GM12801 (cell line): ENCODE results near the gene NAV2.

Experiments used
- TF ChIP-seq, protein P1 (sequence below): IDR thresholded peaks from one replicate; pipeline ENCODE4 v1.5.1; 2011; ENCODE audit warnings: control low read depth; ENCODE audit not compliant: insufficient read length; ENCODE audit errors: extremely low read depth

Gene NAV2

DNA sequence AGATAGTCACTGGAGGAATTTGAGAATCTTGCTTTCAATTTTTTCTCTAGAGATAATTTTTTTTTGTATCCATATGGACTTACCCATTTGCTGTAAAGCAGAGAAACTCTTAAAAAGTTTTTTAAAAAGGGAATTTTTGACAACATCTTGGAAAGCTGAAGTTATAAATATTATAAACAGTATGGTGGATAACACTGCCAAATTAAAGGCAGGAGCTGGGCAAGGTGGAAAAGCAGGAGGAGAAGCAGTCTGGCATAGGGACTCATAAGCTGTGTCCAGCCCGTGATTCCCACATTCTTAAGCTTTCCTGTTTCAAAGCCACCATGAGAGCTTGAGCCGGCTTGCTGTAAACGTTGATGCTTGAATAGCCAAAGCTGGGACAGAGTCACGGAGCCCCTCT is 149.5 kb downstream of the NAV2 start:
- TF ChIP-seq, protein P1, sequence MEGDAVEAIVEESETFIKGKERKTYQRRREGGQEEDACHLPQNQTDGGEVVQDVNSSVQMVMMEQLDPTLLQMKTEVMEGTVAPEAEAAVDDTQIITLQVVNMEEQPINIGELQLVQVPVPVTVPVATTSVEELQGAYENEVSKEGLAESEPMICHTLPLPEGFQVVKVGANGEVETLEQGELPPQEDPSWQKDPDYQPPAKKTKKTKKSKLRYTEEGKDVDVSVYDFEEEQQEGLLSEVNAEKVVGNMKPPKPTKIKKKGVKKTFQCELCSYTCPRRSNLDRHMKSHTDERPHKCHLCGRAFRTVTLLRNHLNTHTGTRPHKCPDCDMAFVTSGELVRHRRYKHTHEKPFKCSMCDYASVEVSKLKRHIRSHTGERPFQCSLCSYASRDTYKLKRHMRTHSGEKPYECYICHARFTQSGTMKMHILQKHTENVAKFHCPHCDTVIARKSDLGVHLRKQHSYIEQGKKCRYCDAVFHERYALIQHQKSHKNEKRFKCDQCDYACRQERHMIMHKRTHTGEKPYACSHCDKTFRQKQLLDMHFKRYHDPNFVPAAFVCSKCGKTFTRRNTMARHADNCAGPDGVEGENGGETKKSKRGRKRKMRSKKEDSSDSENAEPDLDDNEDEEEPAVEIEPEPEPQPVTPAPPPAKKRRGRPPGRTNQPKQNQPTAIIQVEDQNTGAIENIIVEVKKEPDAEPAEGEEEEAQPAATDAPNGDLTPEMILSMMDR = no peak

DNA sequence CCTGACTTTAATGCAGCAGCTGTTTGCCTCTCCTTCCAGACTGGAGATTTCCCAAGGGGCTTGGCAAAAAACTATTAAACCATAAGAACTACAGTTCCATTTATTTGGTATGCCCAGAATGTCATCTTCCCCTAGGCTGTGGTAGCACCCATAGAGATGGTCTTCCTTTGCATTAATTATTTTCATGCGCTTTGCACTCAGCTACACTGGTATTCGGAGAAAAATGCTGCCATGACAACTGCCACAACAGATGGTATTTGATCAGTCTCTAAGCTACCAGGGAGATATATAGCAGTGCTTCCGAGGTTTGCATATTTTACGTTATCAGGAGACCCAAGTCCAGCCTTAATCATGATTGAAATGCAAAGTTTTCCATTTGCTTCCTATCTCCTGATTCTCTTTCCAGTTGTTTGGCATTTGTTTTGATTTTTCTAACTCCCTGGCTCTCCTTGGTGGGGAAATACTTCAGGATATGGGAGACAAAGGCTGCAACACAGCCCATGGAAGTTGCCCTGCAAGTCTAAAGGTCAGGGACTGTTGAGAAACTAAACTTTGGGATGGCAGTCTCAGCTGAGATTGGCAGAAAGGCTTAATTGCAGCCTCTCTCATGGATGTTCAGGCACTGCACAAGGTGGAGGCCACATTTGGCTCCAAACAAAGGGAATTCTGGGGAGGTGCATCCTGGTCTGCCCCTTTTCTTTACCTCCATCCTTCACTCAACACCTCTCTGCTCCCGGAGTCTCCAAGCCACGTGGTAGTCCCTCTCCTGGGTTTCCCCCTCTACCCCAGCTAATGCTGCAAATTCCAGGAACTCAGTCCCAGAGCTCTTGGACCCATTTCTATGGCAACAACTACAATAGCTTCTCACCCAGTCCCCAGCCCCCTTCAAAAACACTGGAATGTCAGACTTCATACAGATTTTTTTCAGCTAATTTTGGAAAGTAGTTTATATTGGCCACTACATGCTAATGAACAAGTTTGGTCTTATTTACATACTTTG is 151.8 kb downstream of the NAV2 start:
- TF ChIP-seq, protein P1 = no peak

DNA sequence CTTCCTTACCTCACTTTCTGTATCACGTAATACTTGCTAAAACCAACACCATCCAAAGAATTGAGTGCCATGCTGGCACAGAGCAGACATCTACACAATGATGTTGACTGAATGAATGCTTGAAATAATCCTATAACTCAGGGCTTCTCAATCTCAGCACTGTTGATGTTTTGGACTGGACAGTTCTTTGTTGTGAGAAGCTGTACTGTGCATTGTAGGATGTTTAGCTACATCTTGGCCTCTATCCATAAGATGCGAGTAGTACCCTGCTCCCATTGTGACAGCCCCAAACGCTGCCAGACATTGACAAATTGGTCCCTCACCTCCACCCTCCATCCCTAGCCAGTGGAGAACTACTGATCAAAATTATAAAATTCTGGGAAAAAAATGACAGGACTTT is 153.4 kb downstream of the NAV2 start:
- TF ChIP-seq, protein P1 = no peak

DNA sequence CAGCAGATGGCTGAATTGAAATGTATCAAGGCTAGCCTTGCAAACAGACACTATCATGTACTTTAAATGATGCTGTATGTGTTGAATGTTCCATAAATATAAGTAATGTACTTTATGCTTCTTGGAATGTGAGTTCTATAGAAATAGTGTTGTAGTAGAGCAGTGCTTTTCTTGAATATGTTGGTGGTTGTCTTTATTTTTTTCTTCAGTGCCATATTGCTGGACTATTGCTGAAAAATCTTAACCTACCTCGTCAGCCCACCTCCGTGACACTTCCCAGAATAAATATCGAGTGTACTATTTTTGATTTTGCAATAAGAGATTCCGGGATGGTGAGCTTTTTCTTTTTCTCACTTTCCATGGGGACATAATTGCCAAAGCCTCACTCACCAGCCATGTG is 153.9 kb downstream of the NAV2 start:
- TF ChIP-seq, protein P1 = no peak

DNA sequence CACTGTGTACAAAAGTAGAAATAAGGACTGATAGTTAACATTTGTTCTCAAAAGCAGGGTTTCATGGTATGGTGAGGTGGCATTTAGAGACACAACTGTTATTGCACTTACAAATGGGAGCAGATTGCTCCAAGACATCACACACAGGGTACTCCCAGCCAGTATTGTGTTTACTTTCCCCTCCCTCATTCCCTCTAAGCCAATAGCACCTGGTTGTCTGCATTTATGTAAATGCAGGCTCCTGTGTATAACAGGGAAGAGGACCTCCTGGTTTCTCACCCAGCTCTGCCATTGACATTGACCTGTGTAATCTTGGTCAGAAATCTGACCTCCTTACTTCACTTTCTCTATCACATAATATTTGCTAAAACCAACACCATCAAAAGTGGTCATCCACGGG is 154.4 kb downstream of the NAV2 start:
- TF ChIP-seq, protein P1 = no peak

DNA sequence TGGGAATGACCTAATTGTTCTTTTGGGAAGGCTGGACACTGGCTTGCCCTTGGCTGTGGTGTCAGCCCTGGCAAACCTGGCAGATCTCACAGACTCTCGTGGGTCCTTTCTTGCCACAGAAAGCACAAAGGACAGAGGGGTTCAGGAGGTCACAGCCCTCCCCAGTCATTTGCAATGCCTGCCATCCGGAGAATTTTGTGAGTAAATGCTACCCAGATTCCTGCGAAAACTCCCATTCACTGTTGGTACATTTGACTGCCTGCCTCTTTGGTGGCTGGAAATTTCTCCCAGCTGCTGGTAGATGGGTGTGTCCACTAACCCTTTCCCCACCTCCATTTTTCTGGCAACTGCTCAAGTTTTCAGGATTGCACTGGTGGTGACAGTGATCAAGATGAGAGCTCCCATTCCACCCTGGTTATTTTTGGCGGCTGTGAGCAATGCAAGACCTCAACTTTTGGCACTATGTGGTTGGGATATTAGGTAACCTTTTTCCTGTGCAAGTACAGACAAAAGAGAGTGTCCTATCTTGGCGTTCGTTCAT is 155.7 kb downstream of the NAV2 start:
- TF ChIP-seq, protein P1 = no peak

DNA sequence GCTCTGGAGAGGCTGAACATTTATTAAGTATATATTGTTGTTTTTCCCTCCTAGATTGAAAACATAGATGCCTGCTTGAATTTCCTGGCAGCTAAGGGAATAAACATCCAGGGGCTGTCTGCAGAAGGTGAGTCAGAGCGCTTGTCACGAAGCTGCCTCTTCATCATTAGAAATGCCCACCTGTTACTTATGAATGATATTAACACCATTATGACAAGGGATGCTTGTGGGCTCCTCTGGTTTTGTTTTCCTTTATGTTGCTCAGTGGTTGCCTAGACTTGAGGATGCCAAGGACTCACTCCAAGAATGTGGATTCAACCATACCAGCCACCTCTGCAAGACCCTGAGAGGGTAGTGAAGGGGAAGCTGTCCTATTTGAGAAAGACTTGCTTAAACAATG is 156.2 kb downstream of the NAV2 start:
- TF ChIP-seq, protein P1 = no peak
